GM19372 (cell line): Measurements from ENCODE around the gene RAI1.

Source experiments
- ATAC-seq: cut with Tn5 transposase; IDR thresholded peaks from one replicate; pipeline ENCODE4 v1.9.1; 2021; ENCODE audit warnings: mild to moderate bottlenecking, low read depth, moderate library complexity; ENCODE audit not compliant: unreplicated experiment

RAI1 gene

DNA sequence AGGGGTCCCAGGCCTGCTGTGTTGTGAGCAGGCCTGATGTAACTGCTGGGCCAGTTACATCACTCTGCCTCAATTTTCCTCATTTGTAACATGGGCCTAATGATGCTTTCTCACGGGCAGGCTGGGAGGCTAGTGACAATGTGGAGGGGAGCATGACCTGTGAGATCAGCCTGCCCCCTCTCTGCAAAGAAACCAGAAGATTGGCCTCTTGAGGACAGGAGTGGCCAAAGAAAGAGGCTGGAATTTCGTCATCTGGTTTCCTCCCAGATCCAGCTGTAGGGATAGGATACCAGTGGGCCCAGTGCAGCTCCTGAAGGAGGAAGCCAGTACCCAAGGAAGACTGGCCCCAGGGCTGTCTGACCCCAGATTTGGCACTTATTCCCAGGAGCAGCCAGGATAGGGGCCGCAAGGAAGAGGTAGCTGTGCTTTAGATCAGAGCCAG is 156.1 kb downstream of the RAI1 start:
- ATAC-seq, result no peak

- ATAC-seq, result no peak
Observed at GRCh38 chr17:17837966-17838962, 157.0 kb downstream of the RAI1 start.

DNA sequence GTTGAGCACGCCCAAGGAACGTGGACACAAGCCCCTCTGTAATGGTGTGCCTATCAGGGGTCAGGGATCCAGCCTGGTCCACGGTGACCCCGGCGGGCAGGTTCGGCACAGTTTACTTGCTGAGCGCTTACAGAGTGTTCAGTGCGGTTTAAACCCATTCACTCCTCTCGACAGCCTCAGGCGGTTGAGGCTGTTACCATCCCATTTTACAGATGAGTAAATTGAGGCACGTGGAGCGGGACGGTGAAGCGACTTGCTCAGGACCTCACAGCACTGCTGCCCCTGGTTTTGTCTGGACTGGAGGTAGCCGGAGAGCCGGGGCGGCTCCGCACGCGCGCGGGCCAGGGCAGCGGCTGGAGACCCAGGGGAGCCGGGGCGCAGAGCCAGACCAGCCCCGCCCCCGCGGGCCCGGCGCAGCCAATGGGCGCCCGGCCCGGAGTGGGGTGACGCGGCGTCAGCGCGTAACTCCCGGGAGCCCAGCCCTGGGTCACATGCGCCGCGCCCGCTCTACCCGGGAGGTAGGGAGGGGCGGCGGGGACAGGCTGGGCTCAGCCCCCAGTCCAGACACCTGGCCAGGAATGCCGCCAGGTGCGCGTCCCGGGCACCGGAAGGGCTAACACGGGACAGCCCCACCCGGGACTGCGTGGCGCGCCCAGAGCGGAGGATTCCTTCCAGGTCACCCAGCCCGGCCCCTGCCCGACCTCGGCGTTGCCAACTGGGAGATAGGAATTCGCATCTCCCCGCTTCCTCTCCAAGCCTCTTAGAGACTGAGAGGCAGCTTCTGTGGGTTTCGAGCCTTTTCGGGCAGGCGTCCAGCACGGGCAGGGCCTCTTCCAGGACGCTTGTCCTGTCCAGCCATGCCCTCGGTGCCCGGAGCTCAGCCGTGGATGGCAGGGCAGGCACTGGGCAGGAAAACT is 158.8 kb downstream of the RAI1 start:
- ATAC-seq, result peak; percentile 76

GRCh38 chr17:17840751-17841591 is 159.7 kb downstream of the RAI1 start:
- ATAC-seq, result no peak

DNA sequence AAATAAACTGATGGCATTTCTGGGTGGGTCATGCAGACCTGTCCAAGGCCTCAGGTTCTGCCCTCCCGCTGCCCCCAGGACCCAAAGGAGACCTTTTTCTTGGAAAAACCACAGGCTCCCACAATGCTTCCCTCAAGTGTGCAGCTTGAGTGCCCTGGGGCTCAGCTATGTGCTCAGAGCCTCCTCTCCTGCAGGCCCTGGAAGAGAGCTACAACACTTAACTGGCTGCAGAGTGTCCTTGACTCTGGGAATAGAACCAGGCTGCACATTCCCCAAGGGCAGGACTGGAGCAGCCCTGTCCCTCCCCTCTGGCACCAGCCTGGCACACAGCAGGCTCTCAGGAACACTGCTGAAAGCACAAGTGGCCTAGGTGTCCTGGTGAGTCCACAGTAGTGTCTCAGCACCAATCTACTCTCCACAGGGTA is 160.4 kb downstream of the RAI1 start:
- no peak for ATAC-seq

DNA sequence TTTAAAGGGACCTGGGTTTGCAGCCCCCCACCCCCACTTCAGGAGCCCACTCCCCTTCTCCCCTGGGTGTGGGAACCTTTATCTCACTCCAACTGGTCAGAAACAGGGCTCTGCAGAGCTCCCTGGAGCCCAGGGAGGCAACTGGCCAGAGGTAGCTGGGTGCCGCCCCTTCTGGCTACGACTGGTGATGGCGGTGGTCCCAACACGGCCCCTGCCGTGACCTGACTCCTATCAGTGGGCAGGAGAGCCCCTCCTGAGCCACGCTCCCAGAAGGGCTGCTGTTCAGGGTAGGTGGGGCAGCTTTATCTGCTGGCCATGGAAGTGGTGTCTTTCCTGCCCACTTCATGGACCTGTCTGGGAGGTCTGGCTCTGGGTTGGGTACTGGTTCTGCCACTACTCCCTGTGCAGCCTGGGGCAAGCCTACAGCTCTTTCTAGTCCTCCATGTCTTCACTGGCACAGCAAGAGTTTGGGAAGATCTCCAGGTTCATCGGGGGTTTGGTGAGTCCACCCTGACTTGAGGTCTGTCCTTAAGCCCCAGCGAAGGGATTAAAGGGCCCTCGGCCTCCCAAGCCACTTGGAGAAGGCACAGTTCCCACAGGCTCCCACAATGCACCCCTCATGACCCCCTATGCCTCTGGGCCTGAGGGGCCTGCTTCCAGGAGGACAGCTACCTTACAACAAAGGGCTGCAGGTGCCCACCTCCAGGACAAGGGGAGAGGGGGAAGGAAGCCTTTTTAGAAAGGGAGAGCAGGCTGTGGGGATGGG is 161.0 kb downstream of the RAI1 start:
- no peak for ATAC-seq

DNA sequence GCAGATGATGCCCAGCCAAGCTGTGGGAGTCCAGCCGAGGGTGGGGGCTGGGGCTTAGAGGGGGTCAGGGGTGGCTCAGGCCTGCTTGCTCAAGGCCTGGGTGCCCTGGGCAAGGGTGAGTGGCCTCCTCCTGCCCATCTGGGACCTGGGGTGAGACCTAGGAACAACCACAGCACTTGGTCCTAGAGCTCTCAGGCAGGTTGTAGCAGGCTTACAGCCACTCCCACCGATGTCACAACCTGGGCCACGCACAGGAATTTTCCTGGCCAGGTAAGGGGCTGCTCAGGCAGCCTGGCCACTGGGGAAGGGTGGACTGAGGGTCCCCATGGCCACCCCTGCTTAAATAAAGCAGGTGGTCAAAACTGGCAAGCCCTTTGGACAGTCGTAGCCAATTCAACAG is 161.8 kb downstream of the RAI1 start:
- no peak for ATAC-seq

DNA sequence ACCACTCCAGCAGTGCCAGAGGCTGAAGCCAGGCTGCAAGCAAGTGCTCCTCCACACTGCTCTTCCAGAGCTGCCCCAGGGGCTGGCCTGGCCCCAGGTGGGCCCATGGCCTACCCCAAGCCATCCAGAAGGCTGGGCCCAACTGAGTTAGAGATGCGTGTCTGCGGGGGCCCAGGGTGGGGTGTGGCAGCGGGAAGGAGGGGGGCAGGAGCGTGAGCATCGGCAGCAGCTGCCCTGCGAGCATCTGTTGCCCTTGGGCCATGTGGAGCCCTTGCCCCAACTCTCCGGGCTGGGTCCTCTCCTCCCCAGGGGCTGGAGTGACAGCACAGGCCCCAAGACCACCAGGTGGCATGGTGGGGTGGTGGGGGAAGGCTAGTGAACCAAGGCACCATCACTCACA is 162.8 kb downstream of the RAI1 start:
- ATAC-seq, result no peak

DNA sequence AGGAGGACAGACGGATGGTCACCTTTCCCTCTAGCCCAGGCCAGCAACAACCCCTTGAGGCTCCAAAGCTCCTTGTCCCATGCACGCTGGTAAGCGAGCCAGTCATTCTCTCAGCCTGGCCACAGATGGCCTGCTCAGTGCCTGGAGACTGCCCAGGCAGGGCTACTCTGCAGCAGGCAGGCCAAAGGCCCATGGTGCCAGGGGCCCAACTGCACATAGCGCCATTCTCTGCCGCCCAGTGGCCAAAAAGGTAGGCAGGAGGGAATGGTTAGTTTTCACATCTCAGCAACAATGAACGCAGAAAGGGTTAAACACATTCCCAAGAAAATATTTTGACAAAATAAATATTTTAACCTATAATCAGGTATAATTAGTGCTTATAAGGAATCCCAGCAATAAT is 163.2 kb downstream of the RAI1 start:
- ATAC-seq, result no peak

DNA sequence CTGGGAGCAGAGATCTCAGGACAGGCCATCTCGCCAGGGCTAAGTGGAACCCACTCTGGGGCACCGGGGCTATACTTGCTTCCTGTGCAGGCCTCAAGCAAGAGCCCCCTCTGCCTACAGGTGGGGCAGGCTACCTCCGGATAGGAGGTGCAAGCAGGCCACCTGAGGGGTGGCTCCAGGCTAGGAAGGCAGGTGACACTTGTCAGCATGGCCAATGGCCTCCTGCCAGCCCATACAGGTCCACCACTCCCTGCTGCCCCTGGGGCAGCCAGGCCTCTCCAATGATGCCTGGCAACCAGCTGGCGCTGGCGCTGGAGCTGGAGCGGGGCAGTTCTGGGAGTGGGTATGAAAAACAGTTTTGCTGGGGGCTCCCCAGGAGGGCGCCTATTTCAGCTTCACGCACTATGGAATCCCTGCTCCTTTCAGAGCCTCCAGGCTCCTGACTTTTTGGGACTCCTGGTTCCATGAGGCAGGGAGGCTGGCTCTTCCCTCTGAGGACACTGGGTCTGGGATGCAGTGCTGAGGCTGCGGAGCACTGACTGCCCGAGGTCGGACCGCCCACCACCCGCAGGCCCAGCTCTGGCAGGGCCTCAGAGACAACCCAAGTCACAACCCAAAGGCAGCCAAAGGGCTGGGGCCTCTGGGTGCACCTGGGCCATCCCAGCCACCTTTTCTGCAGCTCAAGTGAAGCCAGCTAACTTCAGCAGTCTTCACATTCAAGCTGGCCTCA is 164.0 kb downstream of the RAI1 start:
- no peak for ATAC-seq

- no peak for ATAC-seq
Observed at GRCh38 chr17:17846003-17846402, 164.7 kb downstream of the RAI1 start.

DNA sequence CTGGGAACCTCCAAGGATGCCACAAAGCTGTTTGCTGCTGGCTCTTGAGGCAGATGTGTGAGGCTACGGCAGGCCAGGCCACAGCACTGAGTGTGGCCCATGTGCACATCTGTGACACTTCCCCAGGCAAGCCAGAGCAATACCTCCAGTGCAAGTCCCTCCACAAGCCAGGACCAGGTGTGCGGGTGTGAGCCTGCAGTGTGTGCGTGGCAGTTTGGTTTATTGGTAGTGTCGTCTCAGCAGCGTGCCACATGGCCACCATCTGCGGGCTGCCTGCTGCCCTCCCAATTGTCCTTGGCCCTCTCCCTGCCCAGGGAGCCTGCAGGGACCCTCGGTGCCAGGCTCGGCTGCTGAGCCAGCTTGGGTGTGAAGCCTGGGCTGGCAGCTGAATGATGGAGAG is 165.4 kb downstream of the RAI1 start:
- ATAC-seq, result no peak

- ATAC-seq, result no peak
Observed at GRCh38 chr17:17847118-17847689, 165.9 kb downstream of the RAI1 start.

GRCh38 chr17:17847726-17848125 is 166.5 kb downstream of the RAI1 start:
- no peak for ATAC-seq

GRCh38 chr17:17848311-17849082 is 167.2 kb downstream of the RAI1 start:
- no peak for ATAC-seq

- no peak for ATAC-seq
Observed at GRCh38 chr17:17849147-17849820, 168.0 kb downstream of the RAI1 start.

DNA sequence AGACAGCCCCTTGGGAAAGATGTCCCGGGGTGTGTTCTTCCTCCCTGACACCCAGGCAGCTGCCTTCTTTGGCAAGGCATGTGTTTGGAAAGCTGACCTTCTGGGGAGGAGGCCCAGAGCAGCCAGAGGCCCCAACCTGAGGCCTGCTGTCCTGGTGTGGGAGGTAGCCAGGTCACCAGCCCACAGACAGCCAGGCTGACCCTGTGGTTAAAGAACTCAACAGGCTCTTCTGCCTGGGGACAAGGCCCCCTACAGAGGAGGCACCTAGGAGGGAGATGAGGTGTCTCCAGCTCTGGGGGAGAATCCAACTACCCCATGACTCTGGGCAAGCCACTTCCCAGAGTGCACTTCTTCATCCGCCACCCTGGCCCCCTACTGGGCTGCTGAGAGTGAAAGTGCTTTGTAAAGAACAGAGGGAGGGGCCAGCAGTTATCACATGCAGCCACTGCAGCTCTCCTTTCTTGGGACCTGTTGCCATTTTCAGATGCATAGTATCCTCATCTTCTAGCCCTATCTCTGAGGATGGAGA is 168.7 kb downstream of the RAI1 start:
- ATAC-seq, result no peak
